HG03039 (cell line): ENCODE results near the gene COG5.

Source experiments
- ATAC-seq: cut with Tn5 transposase; IDR thresholded peaks from one replicate; pipeline ENCODE4 v1.9.1; 2021; ENCODE audit warnings: mild to moderate bottlenecking, moderate library complexity; ENCODE audit not compliant: unreplicated experiment

The COG5 gene

DNA sequence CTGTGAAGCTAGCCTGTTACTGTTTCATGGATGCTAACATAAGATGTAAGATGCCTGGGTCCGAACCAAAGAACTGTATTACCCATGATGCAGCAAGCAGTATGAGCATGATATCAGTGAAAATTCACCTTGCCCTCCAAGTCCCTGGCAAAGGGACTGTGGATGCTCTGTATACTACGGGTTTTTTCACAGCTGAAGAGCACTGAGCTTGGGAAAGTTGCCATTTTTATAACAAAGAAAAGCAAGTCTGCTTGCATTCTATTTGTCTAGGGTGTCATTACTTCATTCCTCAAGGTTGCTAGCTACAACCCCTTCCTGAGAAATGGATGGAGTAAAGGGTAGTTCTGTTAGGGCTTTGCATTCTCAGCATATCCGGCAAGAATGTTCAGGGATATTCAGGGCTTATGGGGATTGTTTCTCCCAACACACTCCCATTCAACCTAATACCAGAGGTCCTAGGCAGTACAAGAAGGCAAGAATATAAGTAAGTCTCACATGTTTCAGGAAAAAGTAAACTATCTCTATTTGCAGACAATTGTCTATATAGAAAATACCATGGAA lies 99.0 kb downstream of the COG5 start:
- no peak for ATAC-seq

DNA sequence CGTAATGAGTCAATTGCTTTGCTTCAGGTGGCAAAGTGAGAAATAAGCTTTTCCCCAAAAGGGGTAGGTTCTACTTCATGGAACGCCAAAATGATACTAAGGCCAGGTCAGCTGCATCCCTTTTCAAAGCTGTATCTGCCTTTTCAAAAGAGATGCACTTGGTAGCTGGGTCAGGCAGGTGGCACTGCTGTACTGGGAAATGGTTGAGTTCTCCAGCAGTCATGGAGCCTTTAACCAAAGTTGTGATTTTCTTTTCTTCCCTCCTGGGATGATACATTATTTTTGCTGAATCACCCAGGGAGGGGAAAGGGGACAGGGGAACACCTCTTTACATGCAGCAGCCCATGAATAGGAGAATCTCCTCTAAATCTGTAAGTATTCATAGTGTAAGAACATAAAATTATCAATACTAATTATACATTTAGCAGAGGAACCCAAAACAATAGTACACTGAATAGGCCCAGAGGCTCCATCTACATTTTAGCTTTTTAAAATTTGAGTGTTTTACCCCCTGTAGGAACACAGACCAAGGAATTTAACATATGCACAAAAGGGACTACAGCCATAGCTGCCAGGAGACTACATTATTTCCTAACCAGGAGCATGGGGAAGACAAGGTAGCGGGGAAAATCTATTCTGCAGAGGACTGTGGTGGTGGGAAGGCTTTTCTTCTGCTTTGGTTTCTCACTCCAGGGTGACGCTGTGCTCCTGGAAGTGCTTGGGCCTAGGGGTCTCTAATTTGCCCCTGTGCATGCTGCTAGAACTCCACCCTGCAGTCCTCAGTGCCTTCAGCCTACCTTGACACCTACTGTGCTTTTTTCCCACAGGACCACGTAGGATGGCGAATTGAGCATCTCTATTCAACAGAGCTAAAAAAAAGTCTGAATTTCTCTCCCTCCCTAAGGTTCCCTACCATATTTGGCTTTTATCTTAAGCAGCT lies 100.3 kb downstream of the COG5 start:
- no peak for ATAC-seq

DNA sequence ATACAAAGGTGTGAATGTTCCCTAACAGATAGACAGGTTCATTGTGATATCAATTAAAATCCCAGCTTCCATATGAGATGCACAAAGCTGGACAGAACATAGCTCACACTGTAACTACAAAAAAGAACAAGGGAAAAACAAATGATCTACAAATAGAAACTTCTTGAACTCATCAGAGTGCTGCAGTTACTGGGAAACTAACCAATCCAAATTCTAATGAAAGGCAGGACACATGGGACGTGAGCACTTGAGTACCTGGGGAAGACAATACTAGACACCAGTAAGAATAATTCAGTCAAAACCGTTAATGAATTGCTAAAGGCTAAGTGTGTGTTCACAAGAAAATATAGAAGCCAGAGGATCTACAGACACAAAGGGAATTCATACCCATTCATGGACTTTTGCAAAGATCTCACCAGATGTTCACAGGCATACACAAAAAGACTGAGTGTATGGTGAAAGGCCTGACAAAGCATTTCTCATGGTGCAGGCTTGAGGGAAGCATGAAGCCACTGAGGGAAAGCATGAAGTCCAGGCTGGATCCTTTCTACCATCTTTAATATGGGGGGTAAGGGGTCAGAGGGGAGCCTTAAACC lies 101.7 kb downstream of the COG5 start:
- ATAC-seq: no peak

DNA sequence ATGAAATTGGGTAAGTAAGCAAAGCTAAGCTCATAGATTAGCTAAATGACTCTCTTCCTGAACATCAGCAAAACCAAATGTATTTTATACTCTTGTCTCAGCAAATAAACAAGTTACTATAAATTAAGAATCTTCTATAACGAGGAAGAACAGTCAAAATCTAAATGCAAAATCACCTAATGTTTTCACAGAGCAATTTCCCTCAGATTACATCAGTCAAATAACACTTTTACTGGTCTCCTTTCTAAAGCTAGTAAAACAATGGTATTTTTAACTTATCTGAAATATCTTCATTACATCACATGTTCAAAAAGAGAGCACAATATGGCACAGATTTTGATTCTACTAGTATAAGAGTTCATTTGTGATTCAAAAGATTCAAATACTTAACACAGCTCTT lies 110.3 kb downstream of the COG5 start:
- no peak for ATAC-seq

DNA sequence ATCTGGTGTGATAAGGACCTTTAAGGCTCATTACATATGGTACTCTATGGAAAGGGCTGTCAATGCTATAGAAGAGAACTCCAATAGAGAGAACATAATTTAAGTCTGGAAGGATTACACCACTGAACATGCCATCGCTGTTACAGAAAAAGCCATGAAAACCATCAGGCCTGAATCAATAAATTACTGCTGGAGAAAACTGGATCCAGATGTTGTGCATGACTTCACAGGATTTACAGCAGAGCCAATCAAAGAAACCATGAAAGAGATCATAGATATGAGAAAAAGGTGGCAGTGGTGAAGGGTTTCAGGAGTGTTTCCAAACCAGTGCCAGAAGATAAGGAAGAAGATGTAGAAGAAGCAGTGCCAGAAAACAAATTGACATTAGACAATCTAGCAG lies 112.8 kb downstream of the COG5 start:
- no peak for ATAC-seq

DNA sequence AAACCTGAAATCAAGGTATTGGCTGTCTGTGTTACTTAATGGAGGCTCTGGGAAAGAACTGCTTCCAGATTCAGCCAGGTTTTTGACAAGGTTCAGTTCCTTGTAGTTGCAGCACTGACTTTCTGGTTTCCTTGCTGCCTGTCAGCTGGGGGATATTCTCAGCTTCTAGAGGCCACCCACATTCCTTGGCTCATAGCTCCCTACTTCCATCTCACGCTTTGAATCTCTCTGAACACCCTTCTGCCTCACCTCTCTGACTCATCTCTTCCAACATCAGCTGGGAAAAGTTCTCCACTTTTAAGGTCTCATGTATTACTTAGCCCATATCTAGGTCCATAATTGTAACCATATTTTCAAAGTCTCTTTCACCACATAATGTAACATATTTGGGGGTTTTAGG lies 116.7 kb downstream of the COG5 start:
- ATAC-seq: no peak

DNA sequence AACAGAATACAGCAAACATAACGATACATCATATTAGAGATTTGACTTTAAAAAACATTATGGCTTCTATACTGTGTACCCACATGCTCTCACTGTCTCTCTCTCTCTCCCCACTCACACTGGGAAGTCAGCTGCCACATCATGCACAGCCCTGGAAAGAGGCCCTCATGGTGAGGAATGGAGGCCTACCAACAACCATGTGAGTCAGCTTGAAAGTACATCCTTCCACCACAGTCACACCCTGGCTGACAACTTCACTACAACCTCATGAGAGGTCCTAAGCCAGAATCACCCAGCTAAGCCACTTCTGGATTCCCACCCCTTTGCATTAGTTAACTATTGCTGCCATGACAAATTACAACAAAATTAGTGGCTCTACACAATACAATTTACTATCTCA lies 117.2 kb downstream of the COG5 start:
- no peak for ATAC-seq

DNA sequence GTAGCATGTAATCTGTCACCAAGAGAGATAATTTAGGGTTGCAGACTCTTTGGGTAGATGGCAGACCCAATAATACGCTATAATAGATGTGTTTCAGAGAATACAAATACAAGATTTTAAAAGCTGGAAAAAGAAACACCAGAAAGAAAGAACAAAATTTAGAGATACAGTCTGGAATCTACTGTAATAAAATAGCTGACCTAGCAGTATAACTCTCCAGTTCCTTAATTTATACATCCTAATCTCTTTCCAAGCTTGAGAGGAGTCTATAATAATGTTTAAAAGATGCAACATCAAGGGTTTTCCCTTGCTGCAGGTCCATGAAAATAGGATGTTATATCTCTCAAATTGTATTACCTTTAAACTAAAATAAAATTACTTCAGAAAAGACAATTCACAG lies 121.0 kb downstream of the COG5 start:
- no peak for ATAC-seq

DNA sequence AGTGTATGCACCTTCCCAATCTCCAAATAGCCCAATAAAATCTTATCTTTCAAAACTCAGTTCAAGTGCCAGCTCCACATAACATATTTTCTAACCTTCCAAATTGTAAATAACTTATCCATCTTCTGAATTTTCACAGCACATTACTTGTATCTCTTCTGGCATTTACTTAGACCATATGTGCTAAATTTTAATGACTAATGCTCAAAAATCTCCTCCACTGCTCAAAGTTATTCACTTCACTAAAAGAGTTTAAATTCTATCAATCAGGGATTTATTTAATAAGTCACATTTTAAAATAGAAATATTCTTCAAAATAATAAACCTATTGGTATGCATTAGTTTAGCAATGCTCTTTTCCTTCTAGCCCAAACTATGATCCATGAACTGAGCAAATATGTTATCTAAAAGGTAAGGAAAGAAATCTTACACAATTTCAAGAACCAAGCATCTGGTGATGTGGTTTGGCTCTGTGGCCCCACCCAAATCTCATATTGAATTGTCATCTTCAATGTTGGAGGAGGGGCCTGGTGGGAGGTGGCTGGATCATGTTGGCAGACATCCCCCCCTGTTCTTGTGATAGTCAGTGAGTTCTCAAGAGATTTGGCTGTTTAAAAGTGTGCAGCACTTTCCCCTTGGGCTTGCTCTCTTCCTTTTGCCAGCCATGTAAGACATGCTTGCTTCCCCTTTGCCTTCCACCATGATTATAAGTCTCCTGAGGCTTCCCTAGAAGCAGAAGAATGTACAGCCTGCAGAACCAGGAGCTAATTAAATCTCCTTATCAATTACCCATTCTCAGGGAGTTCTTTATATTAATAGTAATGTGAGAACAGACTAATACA lies 121.9 kb downstream of the COG5 start:
- ATAC-seq: no peak

DNA sequence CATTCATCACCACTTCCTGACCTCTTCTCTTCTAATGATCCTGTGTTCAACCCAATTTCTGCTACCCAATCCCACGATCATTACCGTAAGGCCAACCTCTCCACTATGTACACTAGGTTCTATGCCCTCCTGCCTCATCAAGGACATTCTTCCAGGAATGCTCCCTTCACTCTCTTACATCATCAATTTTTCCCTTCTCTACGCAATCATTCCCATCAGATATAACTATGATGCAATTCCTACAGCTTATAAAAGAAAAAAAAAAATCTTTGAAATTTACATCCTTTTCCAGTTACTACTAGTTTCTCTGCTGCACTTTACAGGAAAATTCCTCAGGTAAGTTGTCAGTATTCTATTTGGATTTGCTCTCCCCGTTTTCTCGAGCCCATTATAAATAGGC lies 124.7 kb downstream of the COG5 start:
- ATAC-seq: no peak

DNA sequence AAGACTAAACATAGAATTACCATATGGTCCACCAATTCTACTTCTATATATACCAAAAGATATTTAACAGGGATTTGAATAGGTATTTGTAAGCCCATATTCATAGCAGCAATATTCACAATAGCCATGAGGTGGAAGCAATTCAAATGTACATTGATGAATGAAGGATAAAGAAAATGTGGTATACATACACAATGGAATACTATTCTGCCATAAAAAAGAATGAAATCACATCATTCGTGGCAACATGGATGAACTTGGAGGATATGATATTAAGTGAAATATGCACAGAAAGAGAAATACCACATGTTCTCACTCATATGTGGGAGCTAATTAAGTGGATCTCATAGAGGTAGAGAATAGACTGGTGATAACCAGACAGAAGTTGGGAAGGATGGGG lies 128.0 kb downstream of the COG5 start:
- ATAC-seq: no peak

DNA sequence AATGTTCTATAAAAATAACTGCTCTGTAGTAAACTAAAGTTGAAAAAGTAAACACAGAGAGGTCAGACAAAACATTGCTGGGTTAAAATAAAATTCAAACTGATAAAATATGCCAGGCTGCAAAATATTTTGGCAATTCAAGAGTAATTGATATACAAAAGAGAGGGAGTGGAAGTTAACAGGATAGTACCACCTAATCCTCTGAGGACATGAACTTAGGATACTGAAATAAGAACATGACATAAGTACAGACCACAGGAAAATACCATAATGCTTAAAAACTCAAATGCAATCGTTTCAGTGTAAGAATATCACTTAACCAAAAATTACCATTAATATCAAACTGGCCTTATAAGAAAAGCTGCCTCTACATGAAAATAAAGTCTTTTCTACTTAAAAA lies 131.5 kb downstream of the COG5 start:
- no peak for ATAC-seq

DNA sequence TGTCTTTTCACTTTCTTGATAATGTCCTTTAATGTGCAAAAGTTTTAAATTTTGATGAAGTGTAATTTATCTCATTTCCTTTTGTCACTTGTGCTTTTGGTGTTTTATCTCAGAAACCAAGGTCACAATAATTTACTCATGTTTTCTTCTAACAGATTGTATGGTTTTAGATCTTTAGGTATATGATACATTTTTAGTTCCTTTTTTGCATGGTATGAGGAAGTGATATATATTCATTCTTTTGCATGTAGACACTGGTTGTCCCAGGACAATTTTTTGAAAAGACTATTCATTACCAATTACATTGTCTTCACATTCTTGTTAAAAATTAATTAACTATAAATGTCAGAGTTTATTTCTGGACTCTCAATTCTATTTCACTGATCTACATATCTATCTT lies 133.7 kb downstream of the COG5 start:
- no peak for ATAC-seq

DNA sequence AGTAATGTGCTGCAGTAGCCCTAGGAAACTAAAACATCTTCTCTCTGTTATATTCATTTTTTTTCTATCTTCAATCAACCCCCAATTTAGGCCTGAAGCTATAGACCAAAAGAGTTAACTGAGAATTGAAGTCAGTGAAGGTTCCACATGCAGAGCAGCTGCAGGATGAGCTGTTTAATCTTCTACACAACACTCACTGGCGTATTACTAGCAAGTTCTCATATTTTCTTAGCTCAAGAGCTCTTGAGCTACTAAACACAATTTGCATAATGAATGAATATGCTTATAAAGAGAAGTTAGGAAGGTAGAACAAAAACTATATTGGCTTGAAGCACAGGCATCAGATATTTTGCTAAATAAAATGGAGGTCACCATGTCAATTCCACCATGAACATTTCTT lies 135.1 kb downstream of the COG5 start:
- no peak for ATAC-seq

DNA sequence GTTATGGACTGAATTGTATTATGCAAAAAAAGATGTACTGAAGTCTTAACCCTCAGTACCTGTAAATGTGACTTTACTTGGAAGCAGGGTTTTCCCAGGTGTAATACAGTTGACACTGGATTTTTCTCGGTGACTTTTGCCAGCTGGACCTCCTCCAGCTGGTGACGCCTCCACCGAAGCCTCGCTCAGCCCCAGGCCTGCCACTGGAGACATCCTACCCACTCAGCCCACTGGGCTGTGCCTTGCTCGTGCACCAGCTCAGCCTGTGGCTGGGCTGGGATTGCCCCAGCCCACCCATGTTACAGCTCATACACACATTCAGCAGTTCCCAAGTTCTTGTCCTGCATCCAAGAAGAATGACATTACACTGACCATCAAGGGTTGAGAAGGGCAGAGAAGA lies 136.3 kb downstream of the COG5 start:
- ATAC-seq: no peak

DNA sequence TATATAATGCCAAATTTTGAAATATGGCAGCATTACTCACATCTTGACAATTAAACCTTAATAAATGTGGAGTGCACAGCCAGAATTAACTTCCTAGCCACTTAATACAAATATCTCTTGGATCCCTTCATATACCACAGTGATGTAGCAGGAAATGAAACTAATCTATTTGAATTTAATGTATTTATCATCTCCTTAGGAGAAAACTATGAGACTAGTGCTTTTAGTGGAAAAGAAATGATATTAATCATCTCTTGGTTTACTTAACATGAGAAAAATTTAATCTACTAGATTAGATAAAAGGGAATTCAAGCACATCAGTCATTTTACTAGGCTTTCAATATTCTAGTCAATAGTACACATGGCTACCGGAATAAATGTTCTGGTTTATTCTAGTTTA lies 149.5 kb downstream of the COG5 start:
- ATAC-seq: no peak

DNA sequence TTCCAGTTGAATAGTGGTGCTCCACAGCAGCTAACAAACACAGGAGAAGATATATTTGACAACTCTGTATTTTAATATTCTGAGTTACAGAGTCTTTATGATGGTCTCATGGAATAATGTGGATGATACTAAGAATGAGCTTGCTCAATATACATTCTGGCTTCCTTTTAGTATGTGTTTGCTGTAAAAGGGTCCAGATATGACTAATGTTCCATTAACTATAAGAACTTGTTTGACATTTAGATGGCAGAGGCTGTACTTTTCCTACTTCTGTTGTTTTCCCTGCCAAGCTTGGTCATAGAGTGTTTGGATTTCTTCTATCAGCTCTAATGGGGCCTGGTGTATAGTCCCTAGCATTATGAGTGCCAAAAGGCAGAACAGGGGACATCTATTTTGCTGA lies 155.4 kb downstream of the COG5 start:
- ATAC-seq: no peak

DNA sequence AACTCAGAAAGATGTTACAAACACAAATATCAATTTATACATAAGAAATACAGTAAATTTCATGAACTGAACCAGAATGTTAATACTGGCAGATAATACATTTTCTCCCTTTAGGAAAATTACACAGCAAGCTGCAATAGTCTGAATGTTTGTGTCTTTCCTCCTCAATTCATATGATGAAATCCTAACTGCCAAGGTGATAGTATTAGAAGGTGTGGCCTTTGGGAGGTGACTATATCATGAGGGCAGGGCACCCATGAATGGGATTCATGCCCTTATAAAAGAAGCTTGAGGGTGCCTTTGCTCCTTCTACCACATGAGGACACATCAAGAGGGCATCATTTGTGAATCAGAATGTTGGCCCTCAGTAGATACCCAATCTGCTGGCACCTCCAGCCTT lies 158.2 kb downstream of the COG5 start:
- ATAC-seq: no peak

DNA sequence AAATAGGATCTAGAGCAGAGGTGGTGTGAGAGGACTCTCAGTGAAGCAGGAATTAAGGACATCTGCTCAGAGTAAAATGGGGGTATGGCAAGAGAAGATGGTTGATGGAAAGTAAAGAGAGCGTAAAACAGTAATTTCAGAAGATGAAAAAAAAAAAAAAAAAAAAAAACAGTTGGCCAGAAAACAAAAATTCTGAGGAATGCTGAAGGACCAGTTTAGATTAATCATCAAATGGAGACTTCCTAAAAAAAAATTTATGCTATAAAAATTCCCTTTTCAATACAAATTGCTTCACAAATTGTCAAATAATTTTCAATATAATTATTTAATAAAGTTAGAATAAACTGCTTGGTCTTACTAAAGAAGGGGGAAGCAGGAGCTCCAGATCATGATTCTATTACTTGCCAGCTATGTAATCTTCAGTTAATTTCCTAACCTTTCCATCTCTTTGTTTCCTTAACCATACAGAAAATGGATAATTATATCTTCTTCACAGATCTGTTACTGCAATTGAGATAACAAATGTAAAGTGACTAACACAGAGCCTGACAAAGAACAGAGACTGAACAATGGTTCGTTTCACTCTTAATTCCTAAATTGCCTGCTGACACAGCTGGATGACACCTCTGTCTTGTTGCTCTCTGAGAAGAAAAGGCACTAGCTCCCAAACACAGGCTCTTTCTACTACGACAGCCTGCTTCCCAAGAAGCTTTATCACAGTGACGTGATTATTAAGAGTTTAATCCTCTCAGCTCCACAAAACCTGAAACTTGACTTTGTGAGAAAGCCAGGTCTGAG lies 158.8 kb downstream of the COG5 start:
- ATAC-seq: no peak

DNA sequence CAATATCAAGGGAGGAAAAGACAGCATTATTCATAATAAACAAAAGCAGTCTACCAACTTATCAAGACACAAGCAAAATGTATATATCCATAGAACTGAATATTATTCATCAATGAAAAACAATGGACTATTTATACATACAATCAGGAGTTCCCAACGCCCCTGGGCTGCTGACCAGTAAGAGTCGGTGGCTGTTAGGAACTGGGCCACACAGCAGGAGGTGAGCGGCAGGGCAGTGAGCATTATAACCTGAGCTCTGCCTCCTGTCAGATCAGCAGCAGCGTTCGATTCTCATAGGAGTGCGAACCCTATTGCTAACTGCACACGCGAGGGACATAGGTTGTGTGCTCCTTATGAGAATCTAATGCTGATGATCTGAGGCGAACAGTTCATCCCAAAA lies 165.6 kb downstream of the COG5 start:
- no peak for ATAC-seq

DNA sequence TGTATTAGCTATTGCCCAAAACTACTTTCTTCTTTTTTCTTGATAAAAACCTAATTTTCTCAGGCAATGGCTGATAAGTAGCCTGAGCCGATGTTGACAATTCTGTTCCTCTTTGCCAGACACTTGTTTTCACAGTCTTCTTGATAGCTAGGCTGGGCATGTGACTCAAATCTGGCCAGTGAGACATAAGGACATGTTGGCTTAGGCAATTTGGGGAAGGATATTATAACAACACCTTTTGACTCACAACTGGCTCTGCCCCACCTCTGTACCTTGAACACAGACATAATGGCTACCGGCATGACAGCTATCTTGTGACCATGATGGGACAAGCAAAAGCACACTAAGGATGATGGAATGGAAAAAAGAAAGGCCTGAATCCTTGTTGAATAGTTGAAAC lies 166.7 kb downstream of the COG5 start:
- ATAC-seq: no peak
